Subcutaneous adipose tissue (tissue), 4 donors: ENCODE results near the gene CERS6. TPM values are rescaled to one million over a fixed set of nuclear protein-coding genes. Genes with fewer than 3 reads are reported as not detected.

ENCODE experiments used
- total RNA-seq, 4 donors: library from RNA; depleted of rRNA; stranded (reverse); fragments of >200 nt; gene quantifications; one replicate each; pipeline ENCODE4 v1.1.0, GENCODE V29; 2016
- TF ChIP-seq, protein P1 (sequence below): fragments of 450-650 bp; IDR thresholded peaks from one replicate; pipeline ENCODE4 v1.5.1; 2016; ENCODE audit warnings: low read depth, mild to moderate bottlenecking, control low read depth, antibody characterized with exemption, moderate library complexity

CERS6 gene
- total RNA-seq, 4 donors from 2014 or later: 51.7 to 77.1 (median 59.3) TPM

DNA sequence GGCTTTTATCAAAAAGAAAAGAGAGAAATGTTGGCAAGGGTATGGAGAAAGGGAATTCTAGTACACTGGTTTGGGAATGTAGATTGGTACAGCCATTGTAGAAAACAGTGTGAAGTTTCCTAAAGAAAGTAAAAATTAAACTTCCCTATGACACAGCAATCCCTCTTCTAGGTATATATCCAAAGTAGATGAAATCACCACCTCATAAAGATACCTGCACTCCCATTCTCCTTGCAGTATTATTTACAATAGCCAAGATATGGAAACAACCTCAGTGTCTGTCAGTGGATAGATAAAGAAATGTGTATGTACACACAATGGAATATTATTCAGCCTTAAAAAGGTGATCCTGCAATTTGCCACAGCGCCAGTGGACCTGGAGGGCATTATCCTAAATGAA, 199.1 kb downstream of the CERS6 start:
- TF ChIP-seq, protein P1, sequence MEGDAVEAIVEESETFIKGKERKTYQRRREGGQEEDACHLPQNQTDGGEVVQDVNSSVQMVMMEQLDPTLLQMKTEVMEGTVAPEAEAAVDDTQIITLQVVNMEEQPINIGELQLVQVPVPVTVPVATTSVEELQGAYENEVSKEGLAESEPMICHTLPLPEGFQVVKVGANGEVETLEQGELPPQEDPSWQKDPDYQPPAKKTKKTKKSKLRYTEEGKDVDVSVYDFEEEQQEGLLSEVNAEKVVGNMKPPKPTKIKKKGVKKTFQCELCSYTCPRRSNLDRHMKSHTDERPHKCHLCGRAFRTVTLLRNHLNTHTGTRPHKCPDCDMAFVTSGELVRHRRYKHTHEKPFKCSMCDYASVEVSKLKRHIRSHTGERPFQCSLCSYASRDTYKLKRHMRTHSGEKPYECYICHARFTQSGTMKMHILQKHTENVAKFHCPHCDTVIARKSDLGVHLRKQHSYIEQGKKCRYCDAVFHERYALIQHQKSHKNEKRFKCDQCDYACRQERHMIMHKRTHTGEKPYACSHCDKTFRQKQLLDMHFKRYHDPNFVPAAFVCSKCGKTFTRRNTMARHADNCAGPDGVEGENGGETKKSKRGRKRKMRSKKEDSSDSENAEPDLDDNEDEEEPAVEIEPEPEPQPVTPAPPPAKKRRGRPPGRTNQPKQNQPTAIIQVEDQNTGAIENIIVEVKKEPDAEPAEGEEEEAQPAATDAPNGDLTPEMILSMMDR: no peak

DNA sequence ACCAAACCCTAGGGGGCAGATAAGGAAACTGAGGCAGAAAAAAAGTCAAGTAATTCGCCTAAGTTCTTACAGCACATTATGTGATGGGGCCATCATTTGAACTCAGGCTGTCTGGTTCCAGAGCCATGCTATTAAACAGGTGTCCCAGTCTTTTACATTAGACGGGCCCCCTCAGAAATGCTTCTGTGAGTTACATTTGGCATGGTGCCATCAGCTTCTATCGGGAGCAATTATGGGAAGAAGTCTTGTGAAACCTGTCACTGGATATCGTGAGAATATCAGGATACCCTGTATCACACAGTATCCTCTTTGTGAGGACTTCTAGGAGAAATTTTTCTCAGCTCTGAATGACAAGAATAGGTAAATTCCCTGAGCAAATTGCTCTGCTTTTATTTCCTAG, 202.6 kb downstream of the CERS6 start:
- TF ChIP-seq, protein P1: no peak

DNA sequence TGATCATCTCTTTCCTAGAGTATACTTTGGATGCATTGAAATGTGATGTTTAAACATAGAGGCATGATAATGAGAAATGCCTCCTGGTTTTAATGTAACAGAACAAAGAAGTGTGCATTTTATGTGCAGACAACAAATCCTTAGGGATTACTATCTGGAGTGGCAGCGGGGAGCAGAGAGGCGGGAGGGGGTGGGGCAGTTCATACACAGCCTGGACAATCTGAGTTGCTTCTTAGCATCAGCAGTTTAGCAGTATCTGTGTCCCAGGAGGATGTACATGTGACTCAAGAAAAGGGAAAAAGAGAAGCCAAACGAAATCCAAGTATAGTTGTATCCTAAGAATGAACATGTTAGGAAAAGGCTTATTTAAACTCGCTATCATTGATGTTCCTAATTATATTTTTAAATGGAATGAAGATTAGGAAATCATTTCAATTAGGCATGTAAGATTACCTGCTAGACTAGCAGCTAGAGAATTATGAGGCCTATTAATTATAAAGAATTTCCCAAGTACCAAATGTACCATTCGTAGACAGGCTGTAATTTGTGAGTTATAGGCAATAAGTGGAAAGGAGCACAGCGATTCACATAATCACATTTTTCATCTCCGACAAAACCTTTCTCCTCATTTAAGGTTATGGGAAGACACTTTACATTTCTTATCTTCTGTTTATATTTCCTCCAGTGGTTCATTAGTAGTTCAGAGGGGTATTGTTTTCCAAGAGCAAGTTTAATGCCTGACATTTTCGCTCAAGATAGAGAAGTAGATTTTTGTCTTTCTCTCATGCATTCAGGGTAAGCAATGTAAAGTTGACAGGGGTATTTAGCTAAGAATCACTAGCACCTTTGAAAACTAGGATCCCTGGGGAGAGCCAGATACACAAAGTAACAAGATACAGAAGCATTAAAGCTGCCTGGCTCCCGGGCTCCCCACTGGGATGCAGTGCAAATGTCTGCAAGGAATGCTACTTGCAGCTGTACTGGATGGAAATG, 205.1 kb downstream of the CERS6 start:
- TF ChIP-seq, protein P1: no peak

DNA sequence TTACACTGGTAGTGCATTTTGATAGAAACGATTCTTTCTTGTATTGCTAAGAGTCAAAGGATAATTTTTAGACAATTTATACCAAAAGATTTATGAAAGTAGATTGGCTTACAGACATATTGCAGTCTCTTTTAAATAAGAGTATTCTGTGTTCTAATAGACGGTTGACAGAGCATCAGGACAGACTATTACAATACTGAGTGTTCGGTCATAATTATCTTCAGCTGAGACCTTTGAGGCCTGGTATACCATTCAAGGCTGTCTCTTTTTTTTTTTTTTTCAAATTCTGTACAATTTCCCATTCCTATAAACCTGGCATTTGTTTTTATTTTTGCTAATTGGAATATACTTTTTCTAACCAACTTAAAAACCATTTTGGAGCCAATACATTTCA, 205.8 kb downstream of the CERS6 start:
- TF ChIP-seq, protein P1: no peak

DNA sequence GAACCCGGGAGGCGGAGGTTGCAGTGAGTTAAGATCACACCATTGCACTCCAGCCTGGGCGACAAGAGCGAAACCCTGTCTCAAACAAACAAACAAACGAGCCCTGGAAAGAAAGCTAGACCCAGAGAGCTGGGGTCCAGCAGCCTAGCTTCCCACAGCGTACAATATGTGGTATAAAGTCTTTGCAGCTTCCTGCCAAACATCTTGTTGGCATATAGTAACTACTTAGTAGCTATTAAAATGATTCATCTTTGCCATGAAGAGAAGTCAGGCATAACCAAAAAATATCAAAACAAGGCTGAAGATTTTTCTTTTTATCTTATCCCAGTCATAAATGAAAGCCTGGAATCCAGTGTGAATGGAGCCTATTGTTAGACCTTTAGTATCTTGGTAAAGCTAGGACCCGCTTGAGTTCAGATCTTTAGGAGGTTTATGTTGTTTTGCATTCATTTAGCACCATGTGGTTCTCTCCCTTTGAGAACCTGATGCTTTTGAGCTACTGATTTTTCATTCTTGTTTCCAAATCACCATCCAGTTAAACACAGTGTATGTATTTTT, 206.7 kb downstream of the CERS6 start:
- TF ChIP-seq, protein P1: no peak

DNA sequence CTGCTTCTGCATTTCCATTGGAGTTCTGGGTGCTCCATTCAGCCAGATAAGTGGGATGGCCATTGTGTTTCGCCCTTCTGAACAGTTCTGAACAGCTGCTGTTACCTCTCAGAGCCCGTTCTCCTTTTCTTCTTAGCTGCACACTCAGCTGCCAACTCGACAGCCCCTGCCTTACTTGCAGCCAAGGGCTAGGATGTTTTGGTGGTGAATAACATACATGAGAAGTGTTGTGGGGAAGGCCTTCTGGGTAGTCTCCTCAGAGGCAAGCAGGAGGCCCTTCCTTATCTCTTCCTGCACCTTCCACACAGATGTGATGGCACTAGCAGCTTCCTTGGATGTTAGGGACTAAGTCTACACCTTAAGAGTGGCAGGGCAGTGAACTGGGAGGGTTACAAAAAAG, 207.9 kb downstream of the CERS6 start:
- TF ChIP-seq, protein P1: no peak

DNA sequence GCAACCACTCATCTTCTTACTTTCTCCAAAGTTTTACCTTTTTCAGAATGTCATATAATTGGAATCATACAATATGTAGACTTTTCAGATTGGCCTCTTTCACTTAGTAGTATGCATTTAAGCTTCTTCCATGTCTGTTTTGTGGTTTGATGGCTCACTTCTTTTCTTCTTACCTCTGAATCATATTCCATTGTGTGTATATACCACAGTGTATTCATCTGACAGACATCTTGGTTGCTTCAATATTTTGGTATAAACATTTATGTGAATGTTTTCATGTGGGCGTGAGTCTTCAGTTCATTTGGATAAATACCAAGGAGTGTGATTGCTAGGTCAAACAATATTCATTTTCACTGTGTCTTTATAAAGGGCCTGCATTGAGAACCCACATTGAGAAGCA, 210.3 kb downstream of the CERS6 start:
- TF ChIP-seq, protein P1: no peak
